Chondrocyte (in vitro differentiated cells): ENCODE data around the gene GPR158. TPM values are rescaled to one million over a fixed set of nuclear protein-coding genes. Genes with fewer than 3 reads are reported as not detected.

Source experiments
- DNase-seq: peaks from one replicate; pipeline ENCODE4 v3.0.0; 2021; ENCODE audit warnings: mixed read lengths, low spot score
- H3K27ac Mint-ChIP-seq: one replicate; pipeline ENCODE4 v1.8.0; 2021; ENCODE audit warnings: mild to moderate bottlenecking, moderate library complexity, mixed read lengths; ENCODE audit not compliant: unreplicated experiment
- H3K27me3 Mint-ChIP-seq: 2 replicates; pipeline ENCODE4 v1.8.0; 2021; ENCODE audit warnings: low read depth, mixed read lengths
- H3K36me3 Mint-ChIP-seq: 2 replicates; pipeline ENCODE4 v1.8.0; 2021; ENCODE audit warnings: low read depth, mixed read lengths
- H3K4me1 Mint-ChIP-seq: 2 replicates; pipeline ENCODE4 v1.8.0; 2021; ENCODE audit warnings: low read depth, mild to moderate bottlenecking, mixed read lengths
- H3K4me3 Mint-ChIP-seq: one replicate; pipeline ENCODE4 v1.8.0; 2021; ENCODE audit warnings: mild to moderate bottlenecking, moderate library complexity, mixed read lengths; ENCODE audit not compliant: unreplicated experiment
- H3K9me3 Mint-ChIP-seq: 2 replicates; pipeline ENCODE4 v1.8.0; 2021; ENCODE audit warnings: low read depth, mixed read lengths
- CTCF ChIP-seq: fragments of 200-600 bp; sonication (generic); IDR thresholded peaks from 2 replicates; pipeline ENCODE4 v1.5.0; 2021; ENCODE audit warnings: antibody characterized with exemption, mild to moderate bottlenecking, moderate library complexity
- total RNA-seq: library from RNA; stranded (reverse); gene quantifications from 3 replicates; pipeline ENCODE4 v1.2.1, GENCODE V29; 2021

Gene GPR158
- total RNA-seq, 1 donor from 2014 or later: 0.10 TPM

GRCh38 chr10:25547382-25547781 lies 372.6 kb downstream of the GPR158 start:
- peaks cover 6% of the 10 kb centered on the region for H3K27me3 Mint-ChIP-seq
- no peak for TF ChIP-seq CTCF
- H3K4me3 Mint-ChIP-seq: no peak overlapping the region
- no peak overlapping the region for H3K27ac Mint-ChIP-seq
- H3K36me3 Mint-ChIP-seq: no peaks in the 10 kb centered on the region
- no peaks in the 10 kb centered on the region for H3K4me1 Mint-ChIP-seq
- H3K9me3 Mint-ChIP-seq: peaks cover 2% of the 10 kb centered on the region
- no peak for DNase-seq

DNA sequence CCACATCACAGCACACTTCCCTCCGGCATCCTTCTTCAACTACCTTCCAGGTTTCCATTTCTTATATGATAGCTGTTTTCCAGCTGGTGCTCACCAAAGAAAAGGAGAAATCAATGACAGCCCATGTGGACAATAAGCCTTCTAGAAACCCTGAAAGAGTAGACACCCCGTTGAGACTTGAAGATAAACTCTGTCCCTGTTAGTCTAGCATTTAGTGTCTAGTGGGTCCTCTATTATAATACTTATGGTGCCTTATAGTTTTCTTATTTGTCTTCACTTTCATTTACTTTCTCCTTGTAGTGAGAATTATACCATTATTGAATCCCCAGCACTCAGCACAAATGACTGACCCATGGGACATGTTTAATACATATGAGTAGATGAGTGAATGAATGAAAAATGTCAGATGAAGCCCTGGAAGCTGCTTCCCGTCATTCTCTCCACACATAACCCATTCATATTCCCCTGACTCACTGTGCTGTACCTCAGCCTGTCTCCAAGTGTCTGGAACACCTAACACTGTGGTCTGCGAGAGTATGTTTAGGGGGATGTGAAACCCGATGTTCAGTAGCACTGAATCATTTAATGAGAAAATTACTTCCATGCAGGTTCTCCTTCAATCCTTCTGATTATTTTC lies 377.6 kb downstream of the GPR158 start:
- Mint-ChIP-seq H3K4me3 (no peak overlapping the region), H3K9me3 (no peaks in the 10 kb centered on the region), H3K27ac (no peak overlapping the region), H3K27me3 (peaks cover 7% of the 10 kb centered on the region), H3K36me3 (no peaks in the 10 kb centered on the region), H3K4me1 (no peaks in the 10 kb centered on the region)
- TF ChIP-seq CTCF: no peak
- no peak for DNase-seq

DNA sequence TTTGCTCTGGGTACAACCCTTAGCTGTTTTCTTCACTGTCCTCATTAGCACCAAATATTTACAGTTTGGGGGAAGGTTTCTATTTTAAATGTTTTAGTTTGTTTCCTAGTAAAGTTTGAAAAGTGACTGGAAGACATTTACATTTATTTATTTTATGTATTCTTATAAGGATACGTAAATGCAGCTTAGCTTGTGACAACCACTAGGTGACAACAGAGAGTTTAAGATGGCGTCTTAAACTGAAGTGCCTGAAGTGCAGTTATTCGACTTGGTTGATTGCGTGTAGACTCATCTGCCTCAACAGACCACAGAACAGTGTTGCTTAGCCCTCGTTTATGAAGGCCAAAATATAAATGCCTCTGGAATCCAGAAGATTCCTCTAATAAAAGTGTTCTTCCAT lies 381.1 kb downstream of the GPR158 start:
- H3K4me3 Mint-ChIP-seq: no peak overlapping the region
- TF ChIP-seq CTCF: no peak
- no peak overlapping the region for H3K27ac Mint-ChIP-seq
- no peak for DNase-seq
- H3K4me1 Mint-ChIP-seq: no peaks in the 10 kb centered on the region
- H3K36me3 Mint-ChIP-seq: no peaks in the 10 kb centered on the region
- peaks cover 7% of the 10 kb centered on the region for H3K27me3 Mint-ChIP-seq
- no peaks in the 10 kb centered on the region for H3K9me3 Mint-ChIP-seq

GRCh38 chr10:25556457-25556856 lies 381.7 kb downstream of the GPR158 start:
- H3K27me3 Mint-ChIP-seq: peaks cover 7% of the 10 kb centered on the region
- TF ChIP-seq CTCF: no peak
- no peak overlapping the region for H3K27ac Mint-ChIP-seq
- no peak overlapping the region for H3K4me3 Mint-ChIP-seq
- no peak for DNase-seq
- H3K4me1 Mint-ChIP-seq: no peaks in the 10 kb centered on the region
- no peaks in the 10 kb centered on the region for H3K36me3 Mint-ChIP-seq
- no peaks in the 10 kb centered on the region for H3K9me3 Mint-ChIP-seq

DNA sequence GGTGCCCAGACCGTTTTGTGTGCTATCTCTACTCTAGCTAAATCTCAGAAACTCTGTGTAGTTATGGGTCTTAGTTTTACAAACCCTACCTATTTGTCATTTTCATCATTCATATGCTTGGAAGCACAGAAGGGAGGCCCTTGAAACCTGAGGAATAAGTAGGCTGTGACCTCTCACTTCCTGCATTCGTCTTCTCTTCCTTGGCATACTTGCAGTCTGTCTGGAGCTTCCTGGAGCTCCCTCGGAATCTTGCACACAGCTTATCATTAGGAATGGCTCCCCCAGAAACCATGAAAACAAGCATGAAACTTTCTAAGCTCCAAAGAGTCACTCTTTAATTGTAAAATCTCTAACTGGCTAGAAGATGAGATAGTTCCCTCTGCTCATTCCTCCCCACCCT lies 382.3 kb downstream of the GPR158 start:
- Mint-ChIP-seq H3K4me1 (no peaks in the 10 kb centered on the region), H3K9me3 (no peaks in the 10 kb centered on the region)
- TF ChIP-seq CTCF: no peak

More for the DNA sequence above, 382.3 kb downstream of the GPR158 start:
- DNase-seq: no peak
- Mint-ChIP-seq H3K4me3 (no peak overlapping the region), H3K27ac (no peak overlapping the region), H3K36me3 (no peaks in the 10 kb centered on the region), H3K27me3 (peaks cover 7% of the 10 kb centered on the region)
